NCI-H82 treated with DMSO at 0.1 percent for 48 hours (cell line): Measurements from ENCODE around the gene ANKRD34A.
A peak's percentile ranks its signal among the peaks of the same experiment; 100 is the strongest.

ENCODE experiments used
- DNase-seq: peaks from one replicate; lab custom pipeline; 2025; ENCODE audit not compliant: unreplicated experiment; lab: John Stamatoyannopoulos, UW

Gene ANKRD34A

GRCh38 chr1:145974721-145975120, 10.3 kb upstream of the ANKRD34A start:
- DNase-seq, result no peak

GRCh38 chr1:145972580-145972979, 8.2 kb upstream of the ANKRD34A start:
- no peak for DNase-seq

GRCh38 chr1:145967288-145967687, 2.9 kb upstream of the ANKRD34A start:
- no peak for DNase-seq

- no peak for DNase-seq
Measured at GRCh38 chr1:145965119-145965744, 857 bp upstream of the ANKRD34A start.

GRCh38 chr1:145963265-145964019, 933 bp downstream of the ANKRD34A start:
- DNase-seq, result no peak

GRCh38 chr1:145962157-145963102, 1.9 kb downstream of the ANKRD34A start:
- no peak for DNase-seq

- DNase-seq, result peak; percentile 29
Measured at GRCh38 chr1:145961425-145962156, 2.8 kb downstream of the ANKRD34A start.

GRCh38 chr1:145961109-145961424, 3.3 kb downstream of the ANKRD34A start:
- DNase-seq, result no peak

GRCh38 chr1:145960468-145961108, 3.8 kb downstream of the ANKRD34A start:
- DNase-seq, result peak; percentile 67

GRCh38 chr1:145959957-145960467, 4.4 kb downstream of the ANKRD34A start:
- DNase-seq, result peak; percentile 52

- no peak for DNase-seq
Measured at GRCh38 chr1:145959333-145959732, 5.0 kb downstream of the ANKRD34A start.

GRCh38 chr1:145958734-145959133, 5.6 kb downstream of the ANKRD34A start:
- no peak for DNase-seq

- peak; percentile 96 for DNase-seq
Measured at GRCh38 chr1:145957443-145958319, 6.7 kb downstream of the ANKRD34A start, which contains the start of gene LIX1L. Gene LIX1L (minus strand): TSS chr1:145958017. CDS start chr1:145957927, 90 bp downstream.

GRCh38 chr1:145956781-145957442, 7.5 kb downstream of the ANKRD34A start:
- no peak for DNase-seq

- no peak for DNase-seq
Measured at GRCh38 chr1:145956361-145956760, 8.0 kb downstream of the ANKRD34A start.

GRCh38 chr1:145955436-145955835, 8.9 kb downstream of the ANKRD34A start:
- DNase-seq, result no peak

- DNase-seq, result no peak
Measured at GRCh38 chr1:145953861-145954260, 10.5 kb downstream of the ANKRD34A start.

GRCh38 chr1:145952903-145953302, 11.5 kb downstream of the ANKRD34A start:
- DNase-seq, result no peak

GRCh38 chr1:145951526-145951925, 12.8 kb downstream of the ANKRD34A start:
- DNase-seq, result no peak
